ENCODE data around the gene CSMD2. TPM values are rescaled to one million over a fixed set of nuclear protein-coding genes. Genes with fewer than 3 reads are reported as not detected.
"Not testable (repeated sequence)": the region's sequence is repeated elsewhere in the genome, so short reads cannot be mapped to it uniquely, and the experiment has no call there.

CSMD2 gene
- total RNA-seq (2012; rRNA removed): 0.25 and 1.3 TPM in 2 replicates

- Histone ChIP-seq H3K4me3 (ENCODE audit: low read length) (peak within 1 kb of the TSS; percentile 62), H3K4me1 (ENCODE audit: control insufficient read depth, insufficient read depth, low read length) (peaks cover 7% of the 10 kb centered on the region), H3K9ac (ENCODE audit: low read depth, low read length) (no peak within 1 kb of the TSS), H3K36me3 (ENCODE audit: insufficient read depth, low read length) (no peaks in the 10 kb centered on the region), H3K9me3 (replicated peaks; ENCODE audit: low read length) (no peaks in the 10 kb centered on the region), H3K4me2 (ENCODE audit: low read length) (peak within 1 kb of the TSS; percentile 89), H3K27me3 (ENCODE audit: control insufficient read depth, insufficient read depth, low read length) (peaks cover 50% of the 10 kb centered on the region)
Observed at GRCh38 chr1:34164771-34165391, at the start of gene CSMD2. Gene CSMD2 (minus strand): TSS chr1:34165230. CDS start chr1:34165097, 133 bp downstream.

- Histone ChIP-seq H3K27me3 (ENCODE audit: control insufficient read depth, insufficient read depth, low read length) (no peaks in the 10 kb centered on the region), H3K4me1 (ENCODE audit: control insufficient read depth, insufficient read depth, low read length) (no peaks in the 10 kb centered on the region), H3K9me3 (replicated peaks; ENCODE audit: low read length) (peaks cover 2% of the 10 kb centered on the region), H3K4me3 (ENCODE audit: low read length) (no peak overlapping the region), H3K9ac (ENCODE audit: low read depth, low read length) (no peak overlapping the region), H3K4me2 (ENCODE audit: low read length) (no peak overlapping the region), H3K36me3 (ENCODE audit: insufficient read depth, low read length) (no peaks in the 10 kb centered on the region)
Observed at GRCh38 chr1:34213956-34214355, 48.9 kb upstream of the CSMD2 start.

- H3K27me3 ChIP-seq (ENCODE audit: control insufficient read depth, insufficient read depth, low read length): no peaks in the 10 kb centered on the region
- H3K9ac ChIP-seq (ENCODE audit: low read depth, low read length): no peak overlapping the region
- H3K36me3 ChIP-seq (ENCODE audit: insufficient read depth, low read length): no peaks in the 10 kb centered on the region
- H3K4me2 ChIP-seq (ENCODE audit: low read length): no peak overlapping the region
- no peak overlapping the region for H3K4me3 ChIP-seq (ENCODE audit: low read length)
- no peaks in the 10 kb centered on the region for H3K4me1 ChIP-seq (ENCODE audit: control insufficient read depth, insufficient read depth, low read length)
- peaks cover 7% of the 10 kb centered on the region for H3K9me3 ChIP-seq (replicated peaks; ENCODE audit: low read length)
Observed at GRCh38 chr1:34212673-34213072, 47.6 kb upstream of the CSMD2 start.

- Histone ChIP-seq H3K4me3 (ENCODE audit: low read length) (no peak overlapping the region), H3K4me2 (ENCODE audit: low read length) (no peak overlapping the region), H3K27me3 (ENCODE audit: control insufficient read depth, insufficient read depth, low read length) (no peaks in the 10 kb centered on the region)
Observed at GRCh38 chr1:34199927-34200326, 34.9 kb upstream of the CSMD2 start.

GRCh38 chr1:34192621-34193020, 27.6 kb upstream of the CSMD2 start:
- no peak overlapping the region for H3K9ac ChIP-seq (ENCODE audit: low read depth, low read length)
- no peaks in the 10 kb centered on the region for H3K36me3 ChIP-seq (ENCODE audit: insufficient read depth, low read length)
- H3K27me3 ChIP-seq (ENCODE audit: control insufficient read depth, insufficient read depth, low read length): no peaks in the 10 kb centered on the region
- H3K9me3 ChIP-seq (replicated peaks; ENCODE audit: low read length): no peaks in the 10 kb centered on the region
- H3K4me2 ChIP-seq (ENCODE audit: low read length): no peak overlapping the region
- H3K4me1 ChIP-seq (ENCODE audit: control insufficient read depth, insufficient read depth, low read length): no peaks in the 10 kb centered on the region
- H3K4me3 ChIP-seq (ENCODE audit: low read length): no peak overlapping the region

More at GRCh38 chr1:34199927-34200326, 34.9 kb upstream of the CSMD2 start:
- no peaks in the 10 kb centered on the region for H3K4me1 ChIP-seq (ENCODE audit: control insufficient read depth, insufficient read depth, low read length)
- H3K9ac ChIP-seq (ENCODE audit: low read depth, low read length): no peak overlapping the region
- H3K9me3 ChIP-seq (replicated peaks; ENCODE audit: low read length): peaks cover 6% of the 10 kb centered on the region
- no peaks in the 10 kb centered on the region for H3K36me3 ChIP-seq (ENCODE audit: insufficient read depth, low read length)

- Histone ChIP-seq H3K4me3 (ENCODE audit: low read length) (no peak overlapping the region), H3K9me3 (replicated peaks; ENCODE audit: low read length) (no peaks in the 10 kb centered on the region), H3K4me1 (ENCODE audit: control insufficient read depth, insufficient read depth, low read length) (no peaks in the 10 kb centered on the region), H3K36me3 (ENCODE audit: insufficient read depth, low read length) (no peaks in the 10 kb centered on the region), H3K9ac (ENCODE audit: low read depth, low read length) (no peak overlapping the region), H3K4me2 (ENCODE audit: low read length) (no peak overlapping the region), H3K27me3 (ENCODE audit: control insufficient read depth, insufficient read depth, low read length) (no peaks in the 10 kb centered on the region)
Observed at GRCh38 chr1:34190692-34191091, 25.7 kb upstream of the CSMD2 start.

GRCh38 chr1:34188985-34189384, 24.0 kb upstream of the CSMD2 start:
- no peaks in the 10 kb centered on the region for H3K9me3 ChIP-seq (replicated peaks; ENCODE audit: low read length)
- H3K4me1 ChIP-seq (ENCODE audit: control insufficient read depth, insufficient read depth, low read length): no peaks in the 10 kb centered on the region
- no peak overlapping the region for H3K4me2 ChIP-seq (ENCODE audit: low read length)
- no peaks in the 10 kb centered on the region for H3K36me3 ChIP-seq (ENCODE audit: insufficient read depth, low read length)
- H3K9ac ChIP-seq (ENCODE audit: low read depth, low read length): no peak overlapping the region
- no peak overlapping the region for H3K4me3 ChIP-seq (ENCODE audit: low read length)
- no peaks in the 10 kb centered on the region for H3K27me3 ChIP-seq (ENCODE audit: control insufficient read depth, insufficient read depth, low read length)

GRCh38 chr1:34188418-34188817, 23.4 kb upstream of the CSMD2 start:
- Histone ChIP-seq H3K4me3 (ENCODE audit: low read length) (no peak overlapping the region), H3K27me3 (ENCODE audit: control insufficient read depth, insufficient read depth, low read length) (no peaks in the 10 kb centered on the region), H3K9ac (ENCODE audit: low read depth, low read length) (no peak overlapping the region), H3K4me2 (ENCODE audit: low read length) (no peak overlapping the region), H3K4me1 (ENCODE audit: control insufficient read depth, insufficient read depth, low read length) (no peaks in the 10 kb centered on the region), H3K36me3 (ENCODE audit: insufficient read depth, low read length) (no peaks in the 10 kb centered on the region), H3K9me3 (replicated peaks; ENCODE audit: low read length) (no peaks in the 10 kb centered on the region)

- no peak overlapping the region for H3K9ac ChIP-seq (ENCODE audit: low read depth, low read length)
- H3K4me2 ChIP-seq (ENCODE audit: low read length): no peak overlapping the region
- H3K4me3 ChIP-seq (ENCODE audit: low read length): no peak overlapping the region
- no peaks in the 10 kb centered on the region for H3K36me3 ChIP-seq (ENCODE audit: insufficient read depth, low read length)
- H3K27me3 ChIP-seq (ENCODE audit: control insufficient read depth, insufficient read depth, low read length): no peaks in the 10 kb centered on the region
- H3K9me3 ChIP-seq (replicated peaks; ENCODE audit: low read length): no peaks in the 10 kb centered on the region
- no peaks in the 10 kb centered on the region for H3K4me1 ChIP-seq (ENCODE audit: control insufficient read depth, insufficient read depth, low read length)
Observed at GRCh38 chr1:34186741-34187494, 21.9 kb upstream of the CSMD2 start.

- H3K36me3 ChIP-seq (ENCODE audit: insufficient read depth, low read length); H3K4me2 ChIP-seq (ENCODE audit: low read length); H3K9me3 ChIP-seq (replicated peaks; ENCODE audit: low read length); H3K4me3 ChIP-seq (ENCODE audit: low read length); H3K9ac ChIP-seq (ENCODE audit: low read depth, low read length); H3K27me3 ChIP-seq (ENCODE audit: control insufficient read depth, insufficient read depth, low read length); H3K4me1 ChIP-seq (ENCODE audit: control insufficient read depth, insufficient read depth, low read length): not testable (repeated sequence)
Observed at GRCh38 chr1:34183381-34183780, 18.4 kb upstream of the CSMD2 start.

GRCh38 chr1:34178072-34178471, 13.0 kb upstream of the CSMD2 start:
- Histone ChIP-seq H3K4me3 (ENCODE audit: low read length) (no peak overlapping the region), H3K9me3 (replicated peaks; ENCODE audit: low read length) (no peaks in the 10 kb centered on the region), H3K27me3 (ENCODE audit: control insufficient read depth, insufficient read depth, low read length) (no peaks in the 10 kb centered on the region), H3K36me3 (ENCODE audit: insufficient read depth, low read length) (no peaks in the 10 kb centered on the region), H3K9ac (ENCODE audit: low read depth, low read length) (no peak overlapping the region), H3K4me2 (ENCODE audit: low read length) (no peak overlapping the region), H3K4me1 (ENCODE audit: control insufficient read depth, insufficient read depth, low read length) (no peaks in the 10 kb centered on the region)

Measured in skeletal muscle satellite cell (primary cell).